GM06990 (cell line): ENCODE measurements around the gene NEDD4L.

Source experiments
- DNase-seq: peaks from one replicate; pipeline ENCODE4 v3.0.0-alpha.2; 2011; ENCODE audit not compliant: insufficient read length; ENCODE audit errors: extremely low read depth
- H3K27me3 ChIP-seq: replicated peaks from 2 replicates; pipeline ENCODE4 v1.6.0; 2011; ENCODE audit warnings: low read length; ENCODE audit not compliant: control insufficient read depth, insufficient read depth
- H3K36me3 ChIP-seq: 2 replicates; pipeline ENCODE4 v1.5.1; 2011; ENCODE audit warnings: low read length; ENCODE audit not compliant: control insufficient read depth, insufficient read depth
- H3K4me3 ChIP-seq: replicated peaks from 2 replicates; pipeline ENCODE4 v1.5.1; 2011; ENCODE audit warnings: low read depth, mild to moderate bottlenecking, control low read depth, low read length
- CTCF ChIP-seq: IDR thresholded peaks from 2 replicates; pipeline ENCODE4 v1.5.1; 2011; ENCODE audit warnings: low read length, control low read depth, mild to moderate bottlenecking, inconsistent platforms; ENCODE audit not compliant: insufficient read depth, poor library complexity, severe bottlenecking

Gene NEDD4L

GRCh38 chr18:58391932-58392323 lies 347.9 kb downstream of the NEDD4L start:
- Histone ChIP-seq H3K36me3 (peaks cover 4% of the 10 kb centered on the region), H3K4me3 (no peak overlapping the region), H3K27me3 (no peaks in the 10 kb centered on the region)
- DNase-seq = no peak
- TF ChIP-seq CTCF = no peak

GRCh38 chr18:58392324-58393000 lies 348.4 kb downstream of the NEDD4L start:
- TF ChIP-seq CTCF = no peak
- Histone ChIP-seq H3K27me3 (no peaks in the 10 kb centered on the region), H3K36me3 (peaks cover 4% of the 10 kb centered on the region), H3K4me3 (no peak overlapping the region)
- DNase-seq = no peak

- no peak for TF ChIP-seq CTCF
- DNase-seq = no peak
- Histone ChIP-seq H3K27me3 (no peaks in the 10 kb centered on the region), H3K36me3 (peaks cover 1% of the 10 kb centered on the region; the same call in 1 of the 2 replicates), H3K4me3 (no peak overlapping the region)
Observed at GRCh38 chr18:58393295-58393694, 349.3 kb downstream of the NEDD4L start.

GRCh38 chr18:58394046-58394445 lies 350.0 kb downstream of the NEDD4L start:
- Histone ChIP-seq H3K27me3 (no peaks in the 10 kb centered on the region), H3K4me3 (no peak overlapping the region), H3K36me3 (peaks cover 1% of the 10 kb centered on the region; the same call in 1 of the 2 replicates)
- TF ChIP-seq CTCF = no peak
- no peak for DNase-seq

GRCh38 chr18:58394602-58395425 lies 350.8 kb downstream of the NEDD4L start:
- no peak for TF ChIP-seq CTCF
- H3K27me3 ChIP-seq = no peaks in the 10 kb centered on the region
- H3K36me3 ChIP-seq = peaks cover 1% of the 10 kb centered on the region; the same call in 1 of the 2 replicates
- no peak overlapping the region for H3K4me3 ChIP-seq
- no peak for DNase-seq
